H1 (cell line): ENCODE results near the gene ANKRD12. TPM values are rescaled to one million over a fixed set of nuclear protein-coding genes. Genes with fewer than 3 reads are reported as not detected.

Experiments used
- CTCF ChIA-PET: fragments of 300-600 bp; sonication (Branson Sonifier 250); formaldehyde crosslinking; loops from one replicate; lab custom pipeline; 2021; ENCODE audit not compliant: partially characterized antibody; lab: Charles Lee
- POLR2A ChIA-PET: fragments of 300-600 bp; sonication (Branson Sonifier 250); formaldehyde crosslinking; loops from one replicate; lab custom pipeline; 2021; ENCODE audit warnings: inconsistent platforms; ENCODE audit not compliant: partially characterized antibody; lab: Charles Lee
- DNase-seq, 2 experiments: peaks; one replicate each; pipeline versions ENCODE4 v3.0.0 to v3.0.0-alpha.2; 2010 to 2022; ENCODE audit warnings: low spot score in 2 of 2, low read depth in 1 of 2, mixed read lengths in 1 of 2
- FAIRE-seq: peaks from 2 replicates; lab custom pipeline; 2011; peaks lifted over from hg19 to GRCh38; lab: Jason Lieb, UNC
- H2AFZ ChIP-seq: 2 replicates; pipeline ENCODE4 v1.8.1; 2012; ENCODE audit warnings: low read length, inconsistent platforms
- H2AK5ac ChIP-seq: 2 replicates; pipeline ENCODE4 v1.6.1; 2013; ENCODE audit warnings: low read depth, low read length
- H2BK120ac ChIP-seq: replicated peaks from 2 replicates; pipeline ENCODE3; 2013; ENCODE audit warnings: low read depth, low read length, inconsistent platforms
- H2BK12ac ChIP-seq: 2 replicates; pipeline ENCODE4 v1.6.1; 2013; ENCODE audit warnings: low read depth, low read length
- H2BK15ac ChIP-seq: 2 replicates; pipeline ENCODE4 v1.6.1; 2013; ENCODE audit warnings: low read length
- H2BK20ac ChIP-seq: 2 replicates; pipeline ENCODE4 v1.6.1; 2013; ENCODE audit warnings: low read length
- H2BK5ac ChIP-seq: 2 replicates; pipeline ENCODE4 v1.6.1; 2013; ENCODE audit warnings: low read depth, low read length
- H3K14ac ChIP-seq: 2 replicates; pipeline ENCODE4 v1.6.1; 2013; ENCODE audit warnings: inconsistent platforms; ENCODE audit not compliant: insufficient read length
- H3K18ac ChIP-seq: 2 replicates; pipeline ENCODE4 v1.6.1; 2013; ENCODE audit warnings: low read length; ENCODE audit errors: extremely low read depth
- H3K23ac ChIP-seq: 2 replicates; pipeline ENCODE4 v1.6.1; 2013; ENCODE audit warnings: inconsistent platforms; ENCODE audit not compliant: insufficient read length
- H3K23me2 ChIP-seq: 2 replicates; pipeline ENCODE4 v1.6.1; 2013; ENCODE audit warnings: low read depth, low read length
- H3K27ac ChIP-seq: 2 replicates; pipeline ENCODE4 v1.6.1; 2011; ENCODE audit warnings: low read depth, low read length, inconsistent platforms
- H3K27me3 ChIP-seq, 4 experiments: replicated peaks in 1 of 4; 1 replicate in 1 of 4; 2 replicates in 3 of 4; pipeline versions ENCODE4 v1.6.1 to v1.8.1; 2011 to 2013; ENCODE audit warnings: low read length in 3 of 4, mild to moderate bottlenecking in 3 of 4, inconsistent platforms in 2 of 4, mixed read lengths in 2 of 4, moderate library complexity in 1 of 4; ENCODE audit not compliant: control insufficient read depth in 3 of 4, insufficient read depth in 3 of 4; ENCODE audit errors: extremely low read depth in 1 of 4
- H3K36me3 ChIP-seq, 4 experiments: 2 replicates each; pipeline versions ENCODE4 v1.6.1 to v1.8.1; 2011 to 2013; ENCODE audit warnings: mild to moderate bottlenecking in 4 of 4, low read length in 3 of 4, moderate library complexity in 2 of 4, control low read depth in 1 of 4, inconsistent platforms in 1 of 4; ENCODE audit not compliant: insufficient read depth in 4 of 4, control insufficient read depth in 2 of 4
- H3K4ac ChIP-seq: replicated peaks from 2 replicates; pipeline ENCODE3; 2013; ENCODE audit warnings: low read length, low read depth, mixed read lengths, inconsistent platforms; ENCODE audit not compliant: insufficient read length
- H3K4me1 ChIP-seq, 4 experiments: replicated peaks in 1 of 4; 1 replicate in 1 of 4; 2 replicates in 3 of 4; pipeline versions ENCODE4 v1.6.1 to v1.8.1; 2011 to 2013; ENCODE audit warnings: low read length in 3 of 4, inconsistent platforms in 2 of 4, mixed read lengths in 1 of 4; ENCODE audit not compliant: insufficient read depth in 4 of 4, control insufficient read depth in 3 of 4
- H3K4me2 ChIP-seq, 2 experiments: 2 replicates each; pipeline versions ENCODE4 v1.6.1 to v1.8.1; 2011 to 2013; ENCODE audit warnings: low read depth in 2 of 2, low read length in 2 of 2, control low read depth in 1 of 2, inconsistent platforms in 1 of 2, mild to moderate bottlenecking in 1 of 2; ENCODE audit not compliant: insufficient read depth in 1 of 2
- H3K4me3 ChIP-seq, 4 experiments: fragments of 200-600, 300-600 bp in 1 of 4; sonication (generic), shearing (Covaris generic), sonication (Bioruptor Twin) in 1 of 4; 2 replicates each; pipeline versions ENCODE4 v1.5.1 to v1.8.1; 2011 to 2016; ENCODE audit warnings: low read length in 4 of 4, low read depth in 3 of 4, control low read depth in 2 of 4, inconsistent platforms in 2 of 4, mild to moderate bottlenecking in 2 of 4, mixed read lengths in 1 of 4, moderate library complexity in 1 of 4; ENCODE audit not compliant: insufficient read depth in 2 of 4; ENCODE audit errors: extremely low read depth in 1 of 4
- H3K56ac ChIP-seq: replicated peaks from 2 replicates; pipeline ENCODE3; 2013; ENCODE audit warnings: low read depth, mild to moderate bottlenecking, mixed read lengths, low read length, inconsistent platforms; ENCODE audit not compliant: insufficient read length
- H3K79me1 ChIP-seq: 2 replicates; pipeline ENCODE4 v1.6.1; 2013; ENCODE audit warnings: low read depth, low read length, control low read depth
- H3K79me2 ChIP-seq, 2 experiments: 2 replicates each; pipeline versions ENCODE4 v1.6.1 to v1.8.1; 2012 to 2013; ENCODE audit warnings: low read length in 2 of 2, mild to moderate bottlenecking in 2 of 2, inconsistent platforms in 1 of 2; ENCODE audit not compliant: insufficient read depth in 2 of 2, control insufficient read depth in 1 of 2
- H3K9ac ChIP-seq, 4 experiments: replicated peaks in 1 of 4; 1 replicate in 1 of 4; 2 replicates in 3 of 4; pipeline versions ENCODE4 v1.6.1 to v1.8.1; 2011 to 2013; ENCODE audit warnings: low read depth in 3 of 4, low read length in 3 of 4, control low read depth in 2 of 4, mild to moderate bottlenecking in 2 of 4, moderate library complexity in 2 of 4, inconsistent platforms in 1 of 4; ENCODE audit errors: extremely low read depth in 1 of 4
- H3K9me3 ChIP-seq, 2 experiments: 2 replicates each; pipeline versions ENCODE4 v1.6.1 to v1.8.1; 2012 to 2013; ENCODE audit warnings: mild to moderate bottlenecking in 2 of 2, moderate library complexity in 2 of 2, control low read depth in 1 of 2, inconsistent platforms in 1 of 2, low read depth in 1 of 2, low read length in 1 of 2, mixed read lengths in 1 of 2; ENCODE audit not compliant: insufficient read depth in 2 of 2
- H4K20me1 ChIP-seq, 2 experiments: replicated peaks in 1 of 2; 2 replicates each; pipeline versions ENCODE3 to v1.8.1; 2011 to 2013; ENCODE audit warnings: inconsistent platforms in 2 of 2, low read length in 2 of 2, mild to moderate bottlenecking in 1 of 2; ENCODE audit not compliant: insufficient read depth in 2 of 2, control insufficient read depth in 1 of 2
- H4K5ac ChIP-seq: 2 replicates; pipeline ENCODE4 v1.6.1; 2013; ENCODE audit warnings: low read length, low read depth, mixed read lengths, inconsistent platforms; ENCODE audit not compliant: insufficient read length
- H4K8ac ChIP-seq: 2 replicates; pipeline ENCODE4 v1.8.0; 2013; ENCODE audit warnings: mild to moderate bottlenecking, moderate library complexity, low read length, inconsistent platforms; ENCODE audit not compliant: insufficient read depth; ENCODE audit errors: extremely low read depth
- H4K91ac ChIP-seq: replicated peaks from 2 replicates; pipeline ENCODE3; 2013; ENCODE audit warnings: low read length, mixed read lengths, inconsistent platforms; ENCODE audit not compliant: insufficient read length
- JUN ChIP-seq: IDR thresholded peaks from 2 replicates; pipeline ENCODE4 v1.6.1; 2011; ENCODE audit warnings: low read depth, mild to moderate bottlenecking, improper control_type of control experiment, low read length
- KDM4A ChIP-seq: IDR thresholded peaks from one replicate; pipeline ENCODE4 v1.7.1; 2012; ENCODE audit warnings: low read depth, mild to moderate bottlenecking, moderate library complexity, low read length, inconsistent platforms; ENCODE audit not compliant: severe bottlenecking
- SP2 ChIP-seq: IDR thresholded peaks from 2 replicates; pipeline ENCODE4 v1.6.1; 2012; ENCODE audit warnings: mild to moderate bottlenecking, low read length, inconsistent platforms
- WGBS, 2 experiments: shearing (Covaris generic) in 1 of 2; methylation state at CpG; one replicate each; pipeline versions ENCODE4 v1.1.6 to v1.1.7; 2013 to 2015; ENCODE audit warnings: low lambda C conversion rate in 2 of 2, mixed read lengths in 2 of 2, inconsistent platforms in 1 of 2, low coverage in 1 of 2, missing lambda C conversion rate in 1 of 2; ENCODE audit not compliant: insufficient replicate concordance in 2 of 2, insufficient coverage in 1 of 2, insufficient read length in 1 of 2; ENCODE audit errors: extremely low coverage in 1 of 2, missing lambda C conversion rate in 1 of 2; 5-methylcytosine and 5-hydroxymethylcytosine counted together
- polyA plus RNA-seq, 7 experiments: library from polyadenylated mRNA; depleted of rRNA in 3 of 7; stranded (reverse) in 5 of 7; unstranded in 2 of 7; fragments of >200 nt in 5 of 7; fragments of 200-250 nt in 2 of 7; gene quantifications; 1 replicate in 5 of 7; 2 replicates in 1 of 7; 4 replicates in 1 of 7; pipeline versions ENCODE4 v1.2.1 to v1.2.3, GENCODE V29; 2011 to 2013; ENCODE audit warnings: missing spikeins in 2 of 7, mixed read lengths in 2 of 7
- total RNA-seq: library from RNA; stranded (reverse); fragmentation: NEBNext Ultra II Directional; extraction: Animal tissue kit (Norgen Biotek cat#: 25700); gene quantifications from 2 replicates; pipeline ENCODE4 v1.2.1, GENCODE V29; 2021

The ANKRD12 gene
- total and polyA plus RNA-seq, 2 of the 8 experiments (the other 6 are each of a cell fraction or from before 2014, with no cell fraction given): 2.6 to 37.9 TPM

- Histone ChIP-seq H3K27ac (no peak overlapping the region), H3K4me3 (peak overlapping the region in 2 of 4 experiments; percentile 12 to 90; a peak in 2 of 8 replicates), H3K4me2 (peak overlapping the region; percentile 19 to 81)
- TF ChIP-seq SP2 (no peak), JUN (no peak), KDM4A (no peak)
These were observed 29.6 kb upstream of the ANKRD12 start for GRCh38 chr18:9106800-9107584.

More at GRCh38 chr18:9106800-9107584, 29.6 kb upstream of the ANKRD12 start:
- H3K23ac ChIP-seq: no peak overlapping the region
- peaks cover 0 to 2% (median 0%) of the 10 kb centered on the region in 4 experiments; a peak in 1 of 7 replicates for H3K27me3 ChIP-seq
- DNase-seq: no peak
- H3K36me3 ChIP-seq: peaks cover 0 to 9% (median 0%) of the 10 kb centered on the region in 4 experiments; a peak in 1 of 8 replicates
- H3K23me2 ChIP-seq: peaks cover 8% of the 10 kb centered on the region
- H3K4ac ChIP-seq: no peak overlapping the region
- no peak overlapping the region for H2BK120ac ChIP-seq
- H4K8ac ChIP-seq: no peak overlapping the region
- H3K79me2 ChIP-seq: peaks cover 41 to 92% of the 10 kb centered on the region in 2 experiments
- no peak overlapping the region for H3K18ac ChIP-seq
- H3K79me1 ChIP-seq: peaks cover 3% of the 10 kb centered on the region; the same call in 1 of the 2 replicates
- H2BK15ac ChIP-seq: no peak overlapping the region
- H2AK5ac ChIP-seq: no peak overlapping the region
- no peak overlapping the region for H3K9ac ChIP-seq
- H2AFZ ChIP-seq: no peak overlapping the region
- H4K5ac ChIP-seq: no peak overlapping the region
- FAIRE-seq: no peak
- H2BK5ac ChIP-seq: no peak overlapping the region
- H3K9me3 ChIP-seq: no peaks in the 10 kb centered on the region
- no peak overlapping the region for H2BK12ac ChIP-seq
- CTCF ChIA-PET: interaction anchor here (1.5 kb wide), 1 partner anchor 25 kb away, joined by 3 read pairs; no protein-coding TSS in a partner anchor
- POLR2A ChIA-PET: interaction anchor here (1.0 to 5.7 kb wide), 2 partner anchors 9 to 29 kb away, joined by 5 to 61 read pairs; partner anchors contain the start of gene ANKRD12
- H3K56ac ChIP-seq: no peak overlapping the region
- peaks cover 8 to 12% of the 10 kb centered on the region in 2 experiments for H4K20me1 ChIP-seq
- 65% methylated on average over 4 of the region's 4 CpGs; no CpG with 5 or more reads in 1 of the 2 experiments for WGBS, 2 experiments
- H4K91ac ChIP-seq: no peak overlapping the region
- no peak overlapping the region for H3K14ac ChIP-seq
- H2BK20ac ChIP-seq: no peak overlapping the region
- peaks cover 0 to 18% (median 6%) of the 10 kb centered on the region in 4 experiments; a peak in 5 of 7 replicates for H3K4me1 ChIP-seq
